C4-2B (cell line): ENCODE data around the gene GNAI2.

Experiments used
- ZFX ChIP-seq: fragments of 450-650 bp; IDR thresholded peaks from 2 replicates; pipeline ENCODE4 v1.6.1; 2017
- TF ChIP-seq, protein P1 (sequence below): fragments of 450-650 bp; conservative IDR thresholded peaks from 2 replicates; pipeline ENCODE4 v1.5.1; 2017; ENCODE audit warnings: mild to moderate bottlenecking

DNA sequence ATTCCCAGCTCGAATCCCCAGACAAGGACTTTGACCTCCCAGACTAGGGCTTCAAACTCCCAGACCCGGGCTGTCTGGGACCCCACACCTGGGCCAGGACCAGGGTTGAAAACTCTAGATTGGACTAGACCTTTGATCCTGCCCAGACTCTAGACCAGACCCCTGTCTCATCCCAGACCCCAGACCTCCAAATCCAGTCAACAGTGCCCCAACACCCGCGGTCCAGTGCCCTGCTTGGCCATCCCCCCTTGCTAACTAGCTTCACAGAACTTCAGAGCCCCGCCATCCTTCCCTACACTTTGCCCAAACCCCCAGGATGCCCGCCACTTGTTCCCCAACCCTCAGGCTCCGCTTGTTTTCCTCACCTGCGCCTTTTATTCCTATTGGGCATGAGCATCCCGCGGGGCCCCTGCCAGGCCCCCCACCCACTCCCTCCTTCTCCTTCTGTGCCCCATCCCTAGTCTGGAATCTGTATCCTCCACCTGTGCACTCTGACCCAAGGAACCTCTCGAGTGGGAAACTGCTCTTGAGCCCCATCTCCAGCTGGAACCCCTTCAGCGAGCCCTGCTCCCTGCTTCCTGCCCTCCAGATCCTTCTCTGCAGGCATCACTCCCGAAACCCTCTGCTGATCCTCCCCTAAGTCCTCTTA, 604 bp downstream of the GNAI2 start:
- TF ChIP-seq, protein P1, sequence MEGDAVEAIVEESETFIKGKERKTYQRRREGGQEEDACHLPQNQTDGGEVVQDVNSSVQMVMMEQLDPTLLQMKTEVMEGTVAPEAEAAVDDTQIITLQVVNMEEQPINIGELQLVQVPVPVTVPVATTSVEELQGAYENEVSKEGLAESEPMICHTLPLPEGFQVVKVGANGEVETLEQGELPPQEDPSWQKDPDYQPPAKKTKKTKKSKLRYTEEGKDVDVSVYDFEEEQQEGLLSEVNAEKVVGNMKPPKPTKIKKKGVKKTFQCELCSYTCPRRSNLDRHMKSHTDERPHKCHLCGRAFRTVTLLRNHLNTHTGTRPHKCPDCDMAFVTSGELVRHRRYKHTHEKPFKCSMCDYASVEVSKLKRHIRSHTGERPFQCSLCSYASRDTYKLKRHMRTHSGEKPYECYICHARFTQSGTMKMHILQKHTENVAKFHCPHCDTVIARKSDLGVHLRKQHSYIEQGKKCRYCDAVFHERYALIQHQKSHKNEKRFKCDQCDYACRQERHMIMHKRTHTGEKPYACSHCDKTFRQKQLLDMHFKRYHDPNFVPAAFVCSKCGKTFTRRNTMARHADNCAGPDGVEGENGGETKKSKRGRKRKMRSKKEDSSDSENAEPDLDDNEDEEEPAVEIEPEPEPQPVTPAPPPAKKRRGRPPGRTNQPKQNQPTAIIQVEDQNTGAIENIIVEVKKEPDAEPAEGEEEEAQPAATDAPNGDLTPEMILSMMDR = no peak
- TF ChIP-seq ZFX = no peak
